NT2/D1 (cell line): ENCODE data around the gene TEX13C.

Experiments
- YY1 ChIP-seq: IDR thresholded peaks from 2 replicates; pipeline ENCODE4 v1.6.1; 2011; ENCODE audit not compliant: insufficient read length, insufficient read depth
- ZNF274 ChIP-seq: IDR thresholded peaks from 2 replicates; pipeline ENCODE4 v1.6.1; 2011; ENCODE audit warnings: mild to moderate bottlenecking, low read depth, low read length

- TF ChIP-seq ZNF274 (no peak), YY1 (no peak)
Observed at GRCh38 chrX:125293850-125294780, 25.6 kb upstream of the TEX13C start.
